GM19238 (cell line): ENCODE measurements around the gene HTR3D.
"Not testable (repeated sequence)": the region's sequence is repeated elsewhere in the genome, so short reads cannot be mapped to it uniquely, and the experiment has no call there.

ENCODE experiments used
- DNase-seq: peaks from one replicate; pipeline ENCODE4 v3.0.0; 2011; ENCODE audit warnings: low spot score; ENCODE audit not compliant: insufficient read length

HTR3D gene

GRCh38 chr3:184067573-184068055 is 36.1 kb downstream of the HTR3D start:
- DNase-seq: no peak

- DNase-seq: no peak
Measured at GRCh38 chr3:184068344-184068743, 36.8 kb downstream of the HTR3D start.

GRCh38 chr3:184071142-184071541 is 39.6 kb downstream of the HTR3D start:
- DNase-seq: not testable (repeated sequence)

GRCh38 chr3:184073621-184074020 is 42.1 kb downstream of the HTR3D start:
- DNase-seq: no peak

GRCh38 chr3:184075901-184076300 is 44.4 kb downstream of the HTR3D start:
- no peak for DNase-seq

- no peak for DNase-seq
Measured at GRCh38 chr3:184077881-184078280, 46.3 kb downstream of the HTR3D start.

- DNase-seq: no peak
Measured at GRCh38 chr3:184078851-184079250, 47.3 kb downstream of the HTR3D start.

- DNase-seq: no peak
Measured at GRCh38 chr3:184081116-184081830, 49.7 kb downstream of the HTR3D start.

GRCh38 chr3:184082034-184082433 is 50.5 kb downstream of the HTR3D start:
- DNase-seq: no peak

- no peak for DNase-seq
Measured at GRCh38 chr3:184082465-184082864, 50.9 kb downstream of the HTR3D start.

- no peak for DNase-seq
Measured at GRCh38 chr3:184085389-184085852, 53.9 kb downstream of the HTR3D start.
